OCI-LY1 (cell line): ENCODE measurements around the gene PCBP3.

Experiments used
- CTCF ChIP-seq: fragments of 200-600 bp; sonication (generic), shearing (Covaris generic); IDR thresholded peaks from 2 replicates; pipeline ENCODE4 v1.5.1; 2017; ENCODE audit warnings: mild to moderate bottlenecking, antibody characterized with exemption, low read length, moderate library complexity, mixed read lengths
- EZH2 ChIP-seq: fragments of 200-600 bp; sonication (generic), shearing (Covaris generic); IDR thresholded peaks from 2 replicates; pipeline ENCODE4 v1.8.0; 2017; ENCODE audit warnings: borderline replicate concordance, mixed run types, mild to moderate bottlenecking, antibody characterized with exemption, low read length, moderate library complexity, mixed read lengths

GRCh38 chr21:45887788-45888187, 244.3 kb downstream of the PCBP3 start:
- TF ChIP-seq CTCF = no peak
- no peak for TF ChIP-seq EZH2
